Activated naive CD4-positive, alpha-beta T cell treated with anti-CD3 and anti-CD28 coated beads, Interleukin-2, amount 10 ng/mL, durations not matched to agents 7 days and 5 days (primary cell): Measurements from ENCODE around the gene CTDSPL.
"Not testable (repeated sequence)": the region's sequence is repeated elsewhere in the genome, so short reads cannot be mapped to it uniquely, and the experiment has no call there.

Source experiments
- CTCF ChIA-PET: fragments of 350-600 bp; sonication (Branson Sonifier 250); formaldehyde crosslinking; loops from one replicate; lab custom pipeline; 2021; ENCODE audit warnings: antibody characterized with exemption; lab: Charles Lee
- DNase-seq: peaks from one replicate; pipeline ENCODE4 v3.0.0-alpha.2; 2020
- H3K27ac Mint-ChIP-seq: one replicate; pipeline ENCODE4 v1.8.0; 2021; ENCODE audit warnings: mild to moderate bottlenecking, moderate library complexity, mixed read lengths
- H3K27me3 Mint-ChIP-seq: one replicate; pipeline ENCODE4 v1.8.0; 2021; ENCODE audit warnings: mild to moderate bottlenecking, mixed read lengths
- H3K36me3 Mint-ChIP-seq: one replicate; pipeline ENCODE4 v1.8.0; 2021; ENCODE audit warnings: mixed read lengths
- H3K4me1 Mint-ChIP-seq: one replicate; pipeline ENCODE4 v1.8.0; 2021; ENCODE audit warnings: mixed read lengths
- H3K4me3 Mint-ChIP-seq: one replicate; pipeline ENCODE4 v1.8.0; 2021; ENCODE audit warnings: mild to moderate bottlenecking, moderate library complexity, mixed read lengths
- H3K9me3 Mint-ChIP-seq: one replicate; pipeline ENCODE4 v1.8.0; 2021; ENCODE audit warnings: mixed read lengths

The CTDSPL gene

GRCh38 chr3:37968813-37969595 is 107.3 kb downstream of the CTDSPL start:
- H3K27ac Mint-ChIP-seq, result no peak overlapping the region
- H3K4me1 Mint-ChIP-seq, result no peaks in the 10 kb centered on the region
- H3K27me3 Mint-ChIP-seq, result peaks cover 13% of the 10 kb centered on the region
- no peaks in the 10 kb centered on the region for H3K36me3 Mint-ChIP-seq
- H3K9me3 Mint-ChIP-seq, result no peaks in the 10 kb centered on the region
- no peak overlapping the region for H3K4me3 Mint-ChIP-seq
- CTCF ChIA-PET, result interaction anchor here (0.8 to 5.0 kb wide), 8 partner anchors 11 to 104 kb away, joined by 3 to 37 read pairs (median 6); no protein-coding TSS in a partner anchor
- DNase-seq, result no peak

GRCh38 chr3:37969596-37970100 is 108.0 kb downstream of the CTDSPL start:
- H3K4me1 Mint-ChIP-seq, result peaks cover 2% of the 10 kb centered on the region
- CTCF ChIA-PET, result interaction anchor here (0.8 to 5.0 kb wide), 5 partner anchors 13 to 105 kb away, joined by 3 to 37 read pairs (median 6); no protein-coding TSS in a partner anchor
- H3K36me3 Mint-ChIP-seq, result no peaks in the 10 kb centered on the region
- no peak for DNase-seq
- H3K4me3 Mint-ChIP-seq, result no peak overlapping the region
- no peaks in the 10 kb centered on the region for H3K9me3 Mint-ChIP-seq
- peaks cover 13% of the 10 kb centered on the region for H3K27me3 Mint-ChIP-seq
- H3K27ac Mint-ChIP-seq, result no peak overlapping the region

- H3K36me3 Mint-ChIP-seq, result no peaks in the 10 kb centered on the region
- no peaks in the 10 kb centered on the region for H3K9me3 Mint-ChIP-seq
- peaks cover 6% of the 10 kb centered on the region for H3K4me1 Mint-ChIP-seq
- no peak overlapping the region for H3K27ac Mint-ChIP-seq
- CTCF ChIA-PET, result interaction anchor here (1.3 to 5.0 kb wide), 2 partner anchors 26 to 106 kb away, joined by 6 to 37 read pairs; no protein-coding TSS in a partner anchor
- H3K4me3 Mint-ChIP-seq, result no peak overlapping the region
- peaks cover 5% of the 10 kb centered on the region for H3K27me3 Mint-ChIP-seq
- DNase-seq, result no peak
Measured at GRCh38 chr3:37970802-37971201, 109.1 kb downstream of the CTDSPL start.

GRCh38 chr3:37971467-37971866 is 109.8 kb downstream of the CTDSPL start:
- H3K27me3 Mint-ChIP-seq, result peaks cover 4% of the 10 kb centered on the region
- H3K27ac Mint-ChIP-seq, result no peak overlapping the region
- CTCF ChIA-PET, result interaction anchor here (5.2 kb wide), 1 partner anchor 31 kb away, joined by 60 read pairs; no protein-coding TSS in a partner anchor

GRCh38 chr3:37972056-37972455 is 110.4 kb downstream of the CTDSPL start:
- not testable (repeated sequence) for H3K9me3 Mint-ChIP-seq, DNase-seq, H3K27ac Mint-ChIP-seq, H3K27me3 Mint-ChIP-seq, H3K36me3 Mint-ChIP-seq, H3K4me1 Mint-ChIP-seq, H3K4me3 Mint-ChIP-seq
- CTCF ChIA-PET, result interaction anchor here (1.7 to 5.2 kb wide), 2 partner anchors 31 to 375 kb away, joined by 3 to 60 read pairs; partner anchors contain the start of gene XYLB

More at GRCh38 chr3:37971467-37971866, 109.8 kb downstream of the CTDSPL start:
- no peak overlapping the region for H3K4me3 Mint-ChIP-seq
- H3K9me3 Mint-ChIP-seq, result no peaks in the 10 kb centered on the region
- H3K36me3 Mint-ChIP-seq, result no peaks in the 10 kb centered on the region
- peaks cover 6% of the 10 kb centered on the region for H3K4me1 Mint-ChIP-seq
- DNase-seq, result no peak

- no peaks in the 10 kb centered on the region for H3K9me3 Mint-ChIP-seq
- H3K27ac Mint-ChIP-seq, result no peak overlapping the region
- H3K4me3 Mint-ChIP-seq, result no peak overlapping the region
- H3K36me3 Mint-ChIP-seq, result no peaks in the 10 kb centered on the region
- CTCF ChIA-PET, result interaction anchor here (0.6 to 5.2 kb wide), 15 partner anchors 8 to 690 kb away, joined by 3 to 60 read pairs (median 5); partner anchors contain the start of genes DLEC1, EXOG and XYLB
- H3K4me1 Mint-ChIP-seq, result peaks cover 6% of the 10 kb centered on the region
- no peak for DNase-seq
- no peaks in the 10 kb centered on the region for H3K27me3 Mint-ChIP-seq
Measured at GRCh38 chr3:37973246-37974054, 111.8 kb downstream of the CTDSPL start.

GRCh38 chr3:37974121-37975083 is 112.7 kb downstream of the CTDSPL start:
- no peaks in the 10 kb centered on the region for H3K9me3 Mint-ChIP-seq
- H3K36me3 Mint-ChIP-seq, result no peaks in the 10 kb centered on the region
- CTCF ChIA-PET, result interaction anchor here (0.6 to 5.2 kb wide), 27 partner anchors 9 to 689 kb away, joined by 3 to 60 read pairs (median 4); partner anchors contain the start of genes DLEC1, EXOG and XYLB
- no peaks in the 10 kb centered on the region for H3K27me3 Mint-ChIP-seq
- H3K4me3 Mint-ChIP-seq, result no peak overlapping the region
- H3K4me1 Mint-ChIP-seq, result peaks cover 6% of the 10 kb centered on the region
- H3K27ac Mint-ChIP-seq, result no peak overlapping the region
- DNase-seq, result peak; percentile 82

- no peak for DNase-seq
- peaks cover 3% of the 10 kb centered on the region for H3K4me1 Mint-ChIP-seq
- H3K27ac Mint-ChIP-seq, result no peak overlapping the region
- no peaks in the 10 kb centered on the region for H3K9me3 Mint-ChIP-seq
- H3K27me3 Mint-ChIP-seq, result no peaks in the 10 kb centered on the region
- no peak overlapping the region for H3K4me3 Mint-ChIP-seq
- CTCF ChIA-PET, result interaction anchor here (1.0 to 1.8 kb wide), 5 partner anchors 12 to 672 kb away, joined by 3 to 9 read pairs (median 3); no protein-coding TSS in a partner anchor
- no peaks in the 10 kb centered on the region for H3K36me3 Mint-ChIP-seq
Measured at GRCh38 chr3:37979541-37980461, 118.1 kb downstream of the CTDSPL start.

- Mint-ChIP-seq H3K9me3 (no peaks in the 10 kb centered on the region), H3K4me3 (no peak overlapping the region), H3K27me3 (no peaks in the 10 kb centered on the region), H3K36me3 (no peaks in the 10 kb centered on the region), H3K4me1 (no peaks in the 10 kb centered on the region), H3K27ac (no peak overlapping the region)
- no peak for DNase-seq
- CTCF ChIA-PET, result interaction anchor here (1.0 to 1.8 kb wide), 3 partner anchors 13 to 671 kb away, joined by 3 to 9 read pairs (median 4); no protein-coding TSS in a partner anchor
Measured at GRCh38 chr3:37980462-37981347, 119.0 kb downstream of the CTDSPL start.

- H3K27ac Mint-ChIP-seq, result no peak overlapping the region
- H3K9me3 Mint-ChIP-seq, result no peaks in the 10 kb centered on the region
- no peaks in the 10 kb centered on the region for H3K27me3 Mint-ChIP-seq
- H3K4me1 Mint-ChIP-seq, result no peaks in the 10 kb centered on the region
- no peak overlapping the region for H3K4me3 Mint-ChIP-seq
- CTCF ChIA-PET, result no interaction called here
- no peak for DNase-seq
- no peaks in the 10 kb centered on the region for H3K36me3 Mint-ChIP-seq
Measured at GRCh38 chr3:37981348-37981664, 119.6 kb downstream of the CTDSPL start.

GRCh38 chr3:37982331-37982730 is 120.7 kb downstream of the CTDSPL start:
- Mint-ChIP-seq H3K4me1 (no peaks in the 10 kb centered on the region), H3K9me3 (no peaks in the 10 kb centered on the region), H3K27me3 (no peaks in the 10 kb centered on the region), H3K4me3 (no peak overlapping the region), H3K27ac (no peak overlapping the region), H3K36me3 (no peaks in the 10 kb centered on the region)
- CTCF ChIA-PET, result interaction anchor here (1.3 kb wide), 2 partner anchors 13 to 15 kb away, joined by 3 to 4 read pairs; no protein-coding TSS in a partner anchor
- DNase-seq, result no peak
